Measurements from ENCODE around the gene KHK.

Gene KHK

GRCh38 chr2:27095745-27096651 lies 9.4 kb downstream of the KHK start:
- Histone ChIP-seq H3K27ac (ENCODE audit: low read depth, low read length, poor library complexity, severe bottlenecking) (no peak overlapping the region), H3K9me3 (ENCODE audit: low read length) (no peaks in the 10 kb centered on the region), H2AFZ (ENCODE audit: low read length) (peak overlapping the region; percentile 54; the same call in 1 of the 2 replicates), H3K4me3 (ENCODE audit: low read depth, low read length, poor library complexity, severe bottlenecking) (peak overlapping the region; percentile 51), H3K9me2 (ENCODE audit: low read depth, low read length) (no peaks in the 10 kb centered on the region), H3K4me1 (ENCODE audit: insufficient read depth, low read length, severe bottlenecking) (peaks cover 11% of the 10 kb centered on the region), H3K4me2 (ENCODE audit: low read length) (peak overlapping the region; percentile 73), H3K27me3 (ENCODE audit: insufficient read depth, low read length) (no peaks in the 10 kb centered on the region; the same call in 1 of the 2 replicates), H4K20me1 (ENCODE audit: insufficient read depth, low read length) (no peaks in the 10 kb centered on the region), H3K79me2 (ENCODE audit: insufficient read depth, low read length) (no peaks in the 10 kb centered on the region), H3K36me3 (ENCODE audit: insufficient read depth, low read length) (no peaks in the 10 kb centered on the region), H3K9ac (ENCODE audit: low read length) (peak overlapping the region; percentile 46; the same call in 1 of the 2 replicates), H3F3A (ENCODE audit: insufficient read depth, low read length) (no peaks in the 10 kb centered on the region)
- TF ChIP-seq CTCF (IDR thresholded peaks at IDR 0.05; ENCODE audit: low read length) = no peak
- TF ChIP-seq EZH2 (IDR thresholded peaks at IDR 0.05; ENCODE audit: borderline replicate concordance, low read length) = no peak

GRCh38 chr2:27096748-27097297 lies 10.3 kb downstream of the KHK start:
- Histone ChIP-seq H3F3A (ENCODE audit: insufficient read depth, low read length) (no peaks in the 10 kb centered on the region), H3K36me3 (ENCODE audit: insufficient read depth, low read length) (no peaks in the 10 kb centered on the region), H3K9me3 (ENCODE audit: low read length) (no peaks in the 10 kb centered on the region), H2AFZ (ENCODE audit: low read length) (no peak overlapping the region), H3K27me3 (ENCODE audit: insufficient read depth, low read length) (no peaks in the 10 kb centered on the region; the same call in 1 of the 2 replicates), H3K4me3 (ENCODE audit: low read depth, low read length, poor library complexity, severe bottlenecking) (no peak overlapping the region), H3K4me1 (ENCODE audit: insufficient read depth, low read length, severe bottlenecking) (peaks cover 11% of the 10 kb centered on the region), H3K27ac (ENCODE audit: low read depth, low read length, poor library complexity, severe bottlenecking) (no peak overlapping the region), H4K20me1 (ENCODE audit: insufficient read depth, low read length) (no peaks in the 10 kb centered on the region), H3K79me2 (ENCODE audit: insufficient read depth, low read length) (no peaks in the 10 kb centered on the region), H3K9me2 (ENCODE audit: low read depth, low read length) (no peaks in the 10 kb centered on the region), H3K4me2 (ENCODE audit: low read length) (no peak overlapping the region), H3K9ac (ENCODE audit: low read length) (no peak overlapping the region; the same call in 1 of the 2 replicates)
- TF ChIP-seq EZH2 (IDR thresholded peaks at IDR 0.05; ENCODE audit: borderline replicate concordance, low read length) = no peak

GRCh38 chr2:27097341-27097740 lies 10.8 kb downstream of the KHK start:
- Histone ChIP-seq H3K4me3 (ENCODE audit: low read depth, low read length, poor library complexity, severe bottlenecking) (no peak overlapping the region), H3K27ac (ENCODE audit: low read depth, low read length, poor library complexity, severe bottlenecking) (no peak overlapping the region), H3K4me1 (ENCODE audit: insufficient read depth, low read length, severe bottlenecking) (peaks cover 11% of the 10 kb centered on the region), H2AFZ (ENCODE audit: low read length) (no peak overlapping the region), H3K9me2 (ENCODE audit: low read depth, low read length) (no peaks in the 10 kb centered on the region), H3K79me2 (ENCODE audit: insufficient read depth, low read length) (no peaks in the 10 kb centered on the region), H3K9me3 (ENCODE audit: low read length) (no peaks in the 10 kb centered on the region), H3K9ac (ENCODE audit: low read length) (no peak overlapping the region), H3K27me3 (ENCODE audit: insufficient read depth, low read length) (no peaks in the 10 kb centered on the region; the same call in 1 of the 2 replicates), H3F3A (ENCODE audit: insufficient read depth, low read length) (no peaks in the 10 kb centered on the region), H3K36me3 (ENCODE audit: insufficient read depth, low read length) (no peaks in the 10 kb centered on the region), H3K4me2 (ENCODE audit: low read length) (no peak overlapping the region), H4K20me1 (ENCODE audit: insufficient read depth, low read length) (no peaks in the 10 kb centered on the region)
- TF ChIP-seq CTCF (IDR thresholded peaks at IDR 0.05; ENCODE audit: low read length) (no peak), EZH2 (IDR thresholded peaks at IDR 0.05; ENCODE audit: borderline replicate concordance, low read length) (no peak)

Data from OCI-LY1 (cell line).